ENCODE measurements around the gene PRADC1.

- TF ChIP-seq CTCF (IDR thresholded peaks at IDR 0.05 in 4 of 5, conservative IDR thresholded peaks at IDR 0.05 in 1 of 5): no peak
- no peak for TF ChIP-seq POLR2A (IDR thresholded peaks at IDR 0.05)
Measured at GRCh38 chr2:73223821-73224220, 9.2 kb downstream of the PRADC1 start.
